ENCODE measurements around the gene FAM13A.

GRCh38 chr4:89056953-89057398 is at the start of gene FAM13A:
- peak in 2 of 3 experiments; percentile 59 to 89 for TF ChIP-seq YY1 (IDR thresholded peaks at IDR 0.05; ENCODE audit: borderline replicate concordance in 1 of 3, control insufficient read depth in 1 of 3, extremely low read depth in 1 of 3, insufficient read depth in 3 of 3, insufficient read length in 1 of 3, insufficient replicate concordance in 2 of 3, low read depth in 1 of 3, low read length in 2 of 3)
- TF ChIP-seq, protein P1, sequence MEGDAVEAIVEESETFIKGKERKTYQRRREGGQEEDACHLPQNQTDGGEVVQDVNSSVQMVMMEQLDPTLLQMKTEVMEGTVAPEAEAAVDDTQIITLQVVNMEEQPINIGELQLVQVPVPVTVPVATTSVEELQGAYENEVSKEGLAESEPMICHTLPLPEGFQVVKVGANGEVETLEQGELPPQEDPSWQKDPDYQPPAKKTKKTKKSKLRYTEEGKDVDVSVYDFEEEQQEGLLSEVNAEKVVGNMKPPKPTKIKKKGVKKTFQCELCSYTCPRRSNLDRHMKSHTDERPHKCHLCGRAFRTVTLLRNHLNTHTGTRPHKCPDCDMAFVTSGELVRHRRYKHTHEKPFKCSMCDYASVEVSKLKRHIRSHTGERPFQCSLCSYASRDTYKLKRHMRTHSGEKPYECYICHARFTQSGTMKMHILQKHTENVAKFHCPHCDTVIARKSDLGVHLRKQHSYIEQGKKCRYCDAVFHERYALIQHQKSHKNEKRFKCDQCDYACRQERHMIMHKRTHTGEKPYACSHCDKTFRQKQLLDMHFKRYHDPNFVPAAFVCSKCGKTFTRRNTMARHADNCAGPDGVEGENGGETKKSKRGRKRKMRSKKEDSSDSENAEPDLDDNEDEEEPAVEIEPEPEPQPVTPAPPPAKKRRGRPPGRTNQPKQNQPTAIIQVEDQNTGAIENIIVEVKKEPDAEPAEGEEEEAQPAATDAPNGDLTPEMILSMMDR (IDR thresholded peaks at IDR 0.05 in 2 of 3, conservative IDR thresholded peaks at IDR 0.05 in 1 of 3; ENCODE audit: insufficient read depth in 2 of 3, low read depth in 1 of 3, low read length in 3 of 3), result no peak
- TF ChIP-seq FOXP1 (CRISPR knock-in tag; IDR thresholded peaks at IDR 0.05), result no peak
- TF ChIP-seq POLR2G (IDR thresholded peaks at IDR 0.05; ENCODE audit: low read depth, low read length), result peak; percentile 50
- no peak for TF ChIP-seq RCOR1 (IDR thresholded peaks at IDR 0.05; ENCODE audit: borderline replicate concordance in 1 of 2, low read depth in 2 of 2, low read length in 2 of 2)
- peak; percentile 34; the same call in 1 of the 2 replicates for TF ChIP-seq NFE2L1 (tag; IDR thresholded peaks at IDR 0.05; ENCODE audit: borderline replicate concordance, low read depth)
- peak; percentile 85 for TF ChIP-seq POLR2AphosphoS5 (IDR thresholded peaks at IDR 0.05; ENCODE audit: control insufficient read depth, insufficient read depth, low read depth, low read length)
- TF ChIP-seq RAD21 (CRISPR knock-in tag; conservative IDR thresholded peaks at IDR 0.05 in 1 of 2, IDR thresholded peaks at IDR 0.05 in 1 of 2), result no peak

Measured in K562 (cell line).